Panc1 (cell line): Measurements from ENCODE around the gene PRDM2.
"Not testable (repeated sequence)": the region's sequence is repeated elsewhere in the genome, so short reads cannot be mapped to it uniquely, and the experiment has no call there.

Experiments
- POLR2AphosphoS5 ChIP-seq: IDR thresholded peaks from 2 replicates; pipeline ENCODE4 v1.6.1; 2012; ENCODE audit warnings: mild to moderate bottlenecking, low read depth, low read length, moderate library complexity
- SIN3A ChIP-seq: IDR thresholded peaks from 2 replicates; pipeline ENCODE4 v1.6.1; 2012; ENCODE audit warnings: low read depth, mild to moderate bottlenecking, low read length, moderate library complexity, borderline replicate concordance; ENCODE audit not compliant: insufficient read depth
- TCF7L2 ChIP-seq: IDR thresholded peaks from 2 replicates; pipeline ENCODE4 v1.6.1; 2011; ENCODE audit warnings: mild to moderate bottlenecking, low read depth, low read length, inconsistent platforms
- TF ChIP-seq, protein P1 (sequence below): fragments of 450-650 bp; IDR thresholded peaks from 2 replicates; pipeline ENCODE4 v1.5.1; 2017; ENCODE audit warnings: mild to moderate bottlenecking
- TF ChIP-seq, protein P2 (sequence below), 2 experiments: IDR thresholded peaks; 2 replicates each; pipeline ENCODE4 v1.6.1; 2011 to 2012; ENCODE audit warnings: low read depth in 2 of 2, control low read depth in 1 of 2, low read length in 1 of 2, mild to moderate bottlenecking in 1 of 2, moderate library complexity in 1 of 2; ENCODE audit not compliant: insufficient read depth in 1 of 2

DNA sequence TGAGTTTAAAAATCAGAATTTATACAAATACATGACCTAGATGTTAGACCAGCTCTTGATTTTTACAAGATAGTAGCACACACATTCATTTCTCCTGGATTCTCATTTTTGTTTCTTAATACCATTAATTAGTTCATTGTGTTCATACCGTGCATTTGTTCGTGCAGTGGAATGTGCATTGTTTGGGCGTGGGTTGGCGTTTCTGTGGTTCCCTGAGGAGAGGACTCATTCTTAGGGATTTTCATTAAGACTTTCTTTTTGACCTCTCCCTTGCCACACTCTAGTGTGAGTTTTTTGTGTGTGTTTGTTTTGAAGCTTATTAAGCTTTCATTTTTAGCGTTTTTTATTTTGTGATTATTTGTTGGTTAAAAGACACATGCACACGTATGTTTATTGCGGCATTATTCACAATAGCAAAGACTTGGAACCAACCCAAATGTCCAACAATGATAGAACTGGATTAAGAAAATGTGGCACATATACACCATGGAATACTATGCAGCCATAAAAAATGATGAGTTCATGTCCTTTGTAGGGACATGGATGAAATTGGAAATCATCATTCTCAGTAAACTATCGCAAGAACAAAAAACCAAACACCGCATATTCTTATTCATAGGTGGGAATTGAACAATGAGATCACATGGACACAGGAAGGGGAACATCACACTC lies 15.8 kb downstream of the PRDM2 start:
- TF ChIP-seq POLR2AphosphoS5, SIN3A, TCF7L2: not testable (repeated sequence)
- TF ChIP-seq, protein P1, sequence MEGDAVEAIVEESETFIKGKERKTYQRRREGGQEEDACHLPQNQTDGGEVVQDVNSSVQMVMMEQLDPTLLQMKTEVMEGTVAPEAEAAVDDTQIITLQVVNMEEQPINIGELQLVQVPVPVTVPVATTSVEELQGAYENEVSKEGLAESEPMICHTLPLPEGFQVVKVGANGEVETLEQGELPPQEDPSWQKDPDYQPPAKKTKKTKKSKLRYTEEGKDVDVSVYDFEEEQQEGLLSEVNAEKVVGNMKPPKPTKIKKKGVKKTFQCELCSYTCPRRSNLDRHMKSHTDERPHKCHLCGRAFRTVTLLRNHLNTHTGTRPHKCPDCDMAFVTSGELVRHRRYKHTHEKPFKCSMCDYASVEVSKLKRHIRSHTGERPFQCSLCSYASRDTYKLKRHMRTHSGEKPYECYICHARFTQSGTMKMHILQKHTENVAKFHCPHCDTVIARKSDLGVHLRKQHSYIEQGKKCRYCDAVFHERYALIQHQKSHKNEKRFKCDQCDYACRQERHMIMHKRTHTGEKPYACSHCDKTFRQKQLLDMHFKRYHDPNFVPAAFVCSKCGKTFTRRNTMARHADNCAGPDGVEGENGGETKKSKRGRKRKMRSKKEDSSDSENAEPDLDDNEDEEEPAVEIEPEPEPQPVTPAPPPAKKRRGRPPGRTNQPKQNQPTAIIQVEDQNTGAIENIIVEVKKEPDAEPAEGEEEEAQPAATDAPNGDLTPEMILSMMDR = not testable (repeated sequence)
- TF ChIP-seq, protein P2, sequence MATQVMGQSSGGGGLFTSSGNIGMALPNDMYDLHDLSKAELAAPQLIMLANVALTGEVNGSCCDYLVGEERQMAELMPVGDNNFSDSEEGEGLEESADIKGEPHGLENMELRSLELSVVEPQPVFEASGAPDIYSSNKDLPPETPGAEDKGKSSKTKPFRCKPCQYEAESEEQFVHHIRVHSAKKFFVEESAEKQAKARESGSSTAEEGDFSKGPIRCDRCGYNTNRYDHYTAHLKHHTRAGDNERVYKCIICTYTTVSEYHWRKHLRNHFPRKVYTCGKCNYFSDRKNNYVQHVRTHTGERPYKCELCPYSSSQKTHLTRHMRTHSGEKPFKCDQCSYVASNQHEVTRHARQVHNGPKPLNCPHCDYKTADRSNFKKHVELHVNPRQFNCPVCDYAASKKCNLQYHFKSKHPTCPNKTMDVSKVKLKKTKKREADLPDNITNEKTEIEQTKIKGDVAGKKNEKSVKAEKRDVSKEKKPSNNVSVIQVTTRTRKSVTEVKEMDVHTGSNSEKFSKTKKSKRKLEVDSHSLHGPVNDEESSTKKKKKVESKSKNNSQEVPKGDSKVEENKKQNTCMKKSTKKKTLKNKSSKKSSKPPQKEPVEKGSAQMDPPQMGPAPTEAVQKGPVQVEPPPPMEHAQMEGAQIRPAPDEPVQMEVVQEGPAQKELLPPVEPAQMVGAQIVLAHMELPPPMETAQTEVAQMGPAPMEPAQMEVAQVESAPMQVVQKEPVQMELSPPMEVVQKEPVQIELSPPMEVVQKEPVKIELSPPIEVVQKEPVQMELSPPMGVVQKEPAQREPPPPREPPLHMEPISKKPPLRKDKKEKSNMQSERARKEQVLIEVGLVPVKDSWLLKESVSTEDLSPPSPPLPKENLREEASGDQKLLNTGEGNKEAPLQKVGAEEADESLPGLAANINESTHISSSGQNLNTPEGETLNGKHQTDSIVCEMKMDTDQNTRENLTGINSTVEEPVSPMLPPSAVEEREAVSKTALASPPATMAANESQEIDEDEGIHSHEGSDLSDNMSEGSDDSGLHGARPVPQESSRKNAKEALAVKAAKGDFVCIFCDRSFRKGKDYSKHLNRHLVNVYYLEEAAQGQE (IDR thresholded peaks at IDR 0.05; ENCODE audit: insufficient read depth in 1 of 2, low read depth in 2 of 2, low read length in 1 of 2) = not testable (repeated sequence)
